Osteoblast (primary cell): Measurements from ENCODE around the gene FGFR3. TPM values are rescaled to one million over a fixed set of nuclear protein-coding genes. Genes with fewer than 3 reads are reported as not detected.
A peak's percentile ranks its signal among the peaks of the same experiment; 100 is the strongest.

Source experiments
- DNase-seq: peaks from one replicate; pipeline ENCODE4 v3.0.0; 2011; ENCODE audit warnings: low spot score, mixed read lengths; ENCODE audit not compliant: insufficient read length; ENCODE audit errors: missing footprints
- H2AFZ ChIP-seq: 2 replicates; pipeline ENCODE4 v1.6.0; 2011; ENCODE audit warnings: mild to moderate bottlenecking, low read length
- H3K27ac ChIP-seq: 2 replicates; pipeline ENCODE4 v1.5.1; 2011; ENCODE audit warnings: mild to moderate bottlenecking, low read depth, low read length, moderate library complexity
- H3K27me3 ChIP-seq: 2 replicates; pipeline ENCODE4 v1.6.0; 2012; ENCODE audit warnings: mild to moderate bottlenecking, control low read depth, inconsistent platforms, low read length, moderate library complexity; ENCODE audit not compliant: insufficient read depth
- H3K36me3 ChIP-seq: 2 replicates; pipeline ENCODE4 v1.5.1; 2011; ENCODE audit warnings: mild to moderate bottlenecking, low read length, control low read depth, moderate library complexity; ENCODE audit not compliant: insufficient read depth
- H3K4me1 ChIP-seq: 2 replicates; pipeline ENCODE4 v1.5.1; 2011; ENCODE audit warnings: mild to moderate bottlenecking, low read length, control low read depth, moderate library complexity; ENCODE audit not compliant: insufficient read depth
- H3K4me2 ChIP-seq: 2 replicates; pipeline ENCODE4 v1.6.0; 2011; ENCODE audit warnings: mild to moderate bottlenecking, low read length; ENCODE audit not compliant: insufficient read depth
- H3K4me3 ChIP-seq: fragments of 200-600 bp; sonication (generic); 3 replicates; pipeline ENCODE4 v1.5.1; 2012; ENCODE audit warnings: mild to moderate bottlenecking, low read length, inconsistent platforms; ENCODE audit not compliant: insufficient read depth
- H3K79me2 ChIP-seq: 2 replicates; pipeline ENCODE4 v1.6.0; 2012; ENCODE audit warnings: mild to moderate bottlenecking, low read length, control low read depth, inconsistent platforms; ENCODE audit not compliant: insufficient read depth
- H3K9me3 ChIP-seq: 2 replicates; pipeline ENCODE4 v1.5.1; 2011; ENCODE audit warnings: low read depth, low read length, control low read depth
- H4K20me1 ChIP-seq: 2 replicates; pipeline ENCODE4 v1.6.0; 2012; ENCODE audit warnings: mild to moderate bottlenecking, low read length, control low read depth; ENCODE audit not compliant: insufficient read depth
- total RNA-seq: library from RNA; depleted of rRNA; stranded (reverse); fragments of >200 nt; gene quantifications from 2 replicates; pipeline ENCODE4 v1.2.3, GENCODE V29; 2012
- TF ChIP-seq, protein P1 (sequence below): IDR thresholded peaks from 2 replicates; pipeline ENCODE4 v1.5.1; 2011; ENCODE audit warnings: mild to moderate bottlenecking, low read depth, low read length, moderate library complexity; ENCODE audit errors: extremely low read depth

FGFR3 gene
- total RNA-seq, 1 donor: 0.36 TPM

DNA sequence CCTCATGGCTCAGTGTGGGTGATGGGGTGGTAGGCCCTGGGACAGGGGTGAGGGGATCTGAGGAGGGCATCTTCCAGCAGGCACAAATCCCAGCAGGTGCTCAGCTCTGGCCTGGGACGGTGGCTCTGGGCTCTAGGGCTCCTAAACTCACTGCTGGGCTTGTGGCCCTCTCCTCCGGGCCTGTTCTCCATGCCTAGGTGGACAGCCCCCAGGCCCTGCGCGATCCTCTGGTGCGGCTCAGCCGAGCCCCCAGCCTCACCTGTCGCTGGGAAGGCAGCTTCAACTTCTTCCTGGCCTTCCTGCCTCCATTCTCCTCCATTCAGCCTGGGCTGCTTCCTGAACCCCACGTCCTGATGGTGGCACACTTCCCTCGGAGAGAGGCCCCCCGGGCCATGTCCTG, 19.3 kb upstream of the FGFR3 start:
- no peaks in the 10 kb centered on the region for H3K9me3 ChIP-seq
- peaks cover 8% of the 10 kb centered on the region for H3K27me3 ChIP-seq
- DNase-seq: no peak
- no peaks in the 10 kb centered on the region for H3K36me3 ChIP-seq
- H3K4me2 ChIP-seq: no peak overlapping the region
- TF ChIP-seq, protein P1, sequence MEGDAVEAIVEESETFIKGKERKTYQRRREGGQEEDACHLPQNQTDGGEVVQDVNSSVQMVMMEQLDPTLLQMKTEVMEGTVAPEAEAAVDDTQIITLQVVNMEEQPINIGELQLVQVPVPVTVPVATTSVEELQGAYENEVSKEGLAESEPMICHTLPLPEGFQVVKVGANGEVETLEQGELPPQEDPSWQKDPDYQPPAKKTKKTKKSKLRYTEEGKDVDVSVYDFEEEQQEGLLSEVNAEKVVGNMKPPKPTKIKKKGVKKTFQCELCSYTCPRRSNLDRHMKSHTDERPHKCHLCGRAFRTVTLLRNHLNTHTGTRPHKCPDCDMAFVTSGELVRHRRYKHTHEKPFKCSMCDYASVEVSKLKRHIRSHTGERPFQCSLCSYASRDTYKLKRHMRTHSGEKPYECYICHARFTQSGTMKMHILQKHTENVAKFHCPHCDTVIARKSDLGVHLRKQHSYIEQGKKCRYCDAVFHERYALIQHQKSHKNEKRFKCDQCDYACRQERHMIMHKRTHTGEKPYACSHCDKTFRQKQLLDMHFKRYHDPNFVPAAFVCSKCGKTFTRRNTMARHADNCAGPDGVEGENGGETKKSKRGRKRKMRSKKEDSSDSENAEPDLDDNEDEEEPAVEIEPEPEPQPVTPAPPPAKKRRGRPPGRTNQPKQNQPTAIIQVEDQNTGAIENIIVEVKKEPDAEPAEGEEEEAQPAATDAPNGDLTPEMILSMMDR: no peak
- H4K20me1 ChIP-seq: no peaks in the 10 kb centered on the region
- no peak overlapping the region for H2AFZ ChIP-seq
- no peaks in the 10 kb centered on the region for H3K79me2 ChIP-seq
- no peaks in the 10 kb centered on the region for H3K4me1 ChIP-seq
- H3K4me3 ChIP-seq: no peak overlapping the region
- no peak overlapping the region for H3K27ac ChIP-seq

DNA sequence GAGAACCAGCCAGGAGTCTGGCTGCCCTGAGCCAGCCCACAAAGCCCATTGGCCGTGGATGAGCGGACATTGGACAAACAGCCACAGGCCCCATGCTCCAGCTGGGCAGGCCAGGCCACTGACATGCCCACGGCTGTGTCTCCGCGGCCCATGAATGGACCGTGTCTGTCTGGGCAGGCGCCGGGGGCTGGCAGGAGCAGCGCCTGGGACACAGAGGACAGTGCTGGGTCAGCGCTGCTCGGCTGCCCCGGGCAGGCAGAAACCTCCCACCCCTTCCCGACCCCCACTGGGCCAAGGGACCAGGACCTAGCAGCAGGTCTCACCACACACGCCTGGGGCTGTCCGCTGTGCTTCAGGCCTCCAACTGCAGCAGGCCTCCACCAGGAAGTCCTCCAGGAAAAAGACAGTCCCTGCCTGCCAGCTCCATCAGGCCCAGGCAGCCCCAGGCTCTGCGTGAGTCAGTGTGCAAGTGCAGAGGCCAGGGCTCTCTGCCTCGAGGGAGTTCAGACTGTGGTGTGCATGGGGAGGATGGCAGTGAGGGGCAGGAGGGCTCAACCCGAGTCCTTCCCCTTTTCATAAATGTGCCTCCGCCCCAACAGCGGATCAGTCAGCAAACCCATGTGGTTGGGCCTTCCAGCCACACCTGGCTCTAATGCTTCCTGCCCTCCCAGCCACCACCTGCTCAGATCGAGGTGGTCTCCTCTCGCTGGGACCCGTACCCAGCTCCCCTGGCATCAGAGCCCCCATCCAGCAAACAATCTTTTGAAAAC, 17.2 kb upstream of the FGFR3 start:
- TF ChIP-seq, protein P1: no peak
- Histone ChIP-seq H2AFZ (peak overlapping the region; percentile 56), H3K4me3 (no peak overlapping the region), H3K4me1 (no peaks in the 10 kb centered on the region), H3K27me3 (no peaks in the 10 kb centered on the region), H3K9me3 (no peaks in the 10 kb centered on the region), H4K20me1 (no peaks in the 10 kb centered on the region), H3K4me2 (no peak overlapping the region), H3K36me3 (no peaks in the 10 kb centered on the region), H3K79me2 (no peaks in the 10 kb centered on the region), H3K27ac (no peak overlapping the region)
- peak; percentile 99 for DNase-seq

DNA sequence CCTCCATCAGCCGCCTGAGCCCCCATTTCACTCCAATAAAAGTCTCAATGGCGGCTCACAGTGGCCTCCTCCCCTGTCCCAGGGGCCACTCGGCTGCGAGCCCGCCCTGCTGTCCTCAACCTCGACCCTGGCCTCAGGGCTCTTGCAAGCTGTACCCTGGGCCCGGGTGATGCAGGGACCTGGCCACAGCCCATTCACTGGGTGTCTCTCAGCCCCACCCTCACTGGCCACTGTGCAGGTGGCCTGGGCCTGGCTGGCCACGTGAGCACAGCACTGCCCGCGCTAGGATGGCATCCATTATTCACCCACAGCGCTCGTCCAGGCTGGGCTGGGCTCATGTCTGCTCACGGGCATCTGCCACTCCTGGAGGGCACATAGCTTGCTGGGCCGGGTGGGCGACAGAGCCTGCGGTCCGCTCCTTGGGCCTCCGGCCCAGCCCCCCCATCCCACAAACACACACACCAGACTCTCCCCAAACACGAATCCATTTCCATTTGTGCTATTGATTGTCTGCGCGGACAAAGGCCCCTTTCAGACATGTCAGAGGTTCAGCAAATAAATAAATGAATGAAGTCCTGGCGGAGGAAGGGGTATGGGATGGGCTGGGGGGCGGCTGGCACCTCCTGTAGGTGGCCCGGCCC, 16.5 kb upstream of the FGFR3 start:
- H4K20me1 ChIP-seq: no peaks in the 10 kb centered on the region
- no peaks in the 10 kb centered on the region for H3K27me3 ChIP-seq
- no peak overlapping the region for H3K27ac ChIP-seq
- H3K79me2 ChIP-seq: no peaks in the 10 kb centered on the region
- no peaks in the 10 kb centered on the region for H3K9me3 ChIP-seq
- H2AFZ ChIP-seq: no peak overlapping the region
- no peaks in the 10 kb centered on the region for H3K36me3 ChIP-seq
- DNase-seq: peak; percentile 90
- H3K4me3 ChIP-seq: no peak overlapping the region
- no peaks in the 10 kb centered on the region for H3K4me1 ChIP-seq
- TF ChIP-seq, protein P1: no peak
- no peak overlapping the region for H3K4me2 ChIP-seq

DNA sequence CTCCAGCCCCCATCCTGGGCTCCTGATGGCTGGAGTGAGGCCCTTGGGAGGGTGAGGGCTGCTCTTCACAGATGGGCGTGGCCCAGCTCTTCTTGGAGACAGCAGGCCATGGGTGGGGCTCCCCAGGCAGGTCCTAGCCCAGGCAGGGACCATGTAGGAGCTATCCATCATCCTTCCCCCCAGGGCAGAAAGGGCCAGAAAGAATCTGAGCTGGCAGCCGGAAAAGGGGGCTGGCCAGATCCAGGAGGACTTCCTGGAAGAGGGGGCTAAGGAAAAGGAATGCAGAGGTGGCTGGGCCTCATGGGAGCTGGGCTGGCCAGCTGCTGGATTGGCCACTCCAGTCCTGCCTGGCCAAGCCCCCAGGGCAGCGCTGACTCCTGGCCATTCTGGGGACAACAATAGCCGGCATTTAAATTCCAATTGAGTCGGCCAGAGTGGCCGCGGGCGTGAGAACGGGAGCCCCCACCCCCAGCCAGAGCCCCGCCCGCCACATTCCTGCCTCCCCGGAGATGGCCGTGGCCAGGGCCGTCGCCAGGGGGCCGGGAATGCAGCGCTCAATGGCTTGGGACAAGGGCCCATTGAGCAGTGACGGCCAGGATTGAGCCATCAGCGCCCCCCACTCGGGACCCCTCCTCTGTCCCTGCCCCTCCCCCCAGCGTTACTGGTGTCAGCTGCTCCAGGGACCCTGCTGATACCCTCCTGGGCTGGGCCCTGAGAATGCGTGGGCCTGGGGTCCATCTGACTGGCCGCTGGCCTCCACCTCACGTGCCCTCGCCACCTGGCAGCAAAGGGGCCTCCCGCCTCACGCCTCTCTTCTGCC, 15.1 kb upstream of the FGFR3 start:
- H2AFZ ChIP-seq: no peak overlapping the region
- no peaks in the 10 kb centered on the region for H3K9me3 ChIP-seq
- TF ChIP-seq, protein P1: no peak
- no peaks in the 10 kb centered on the region for H3K27me3 ChIP-seq
- H3K27ac ChIP-seq: no peak overlapping the region
- H3K4me2 ChIP-seq: no peak overlapping the region
- H4K20me1 ChIP-seq: no peaks in the 10 kb centered on the region
- no peaks in the 10 kb centered on the region for H3K36me3 ChIP-seq
- H3K4me1 ChIP-seq: no peaks in the 10 kb centered on the region
- DNase-seq: peak; percentile 95
- H3K4me3 ChIP-seq: no peak overlapping the region
- H3K79me2 ChIP-seq: no peaks in the 10 kb centered on the region
